Erythroblast (primary cell): ENCODE measurements around the gene PFDN5.

ENCODE experiments used
- GATA1 ChIP-seq: IDR thresholded peaks from 2 replicates; pipeline ENCODE4 v1.6.1; 2011; ENCODE audit warnings: low read depth, mild to moderate bottlenecking, control low read depth, low read length, moderate library complexity
- POLR2A ChIP-seq: IDR thresholded peaks from 2 replicates; pipeline ENCODE4 v1.6.1; 2011; ENCODE audit warnings: mild to moderate bottlenecking, low read length

DNA sequence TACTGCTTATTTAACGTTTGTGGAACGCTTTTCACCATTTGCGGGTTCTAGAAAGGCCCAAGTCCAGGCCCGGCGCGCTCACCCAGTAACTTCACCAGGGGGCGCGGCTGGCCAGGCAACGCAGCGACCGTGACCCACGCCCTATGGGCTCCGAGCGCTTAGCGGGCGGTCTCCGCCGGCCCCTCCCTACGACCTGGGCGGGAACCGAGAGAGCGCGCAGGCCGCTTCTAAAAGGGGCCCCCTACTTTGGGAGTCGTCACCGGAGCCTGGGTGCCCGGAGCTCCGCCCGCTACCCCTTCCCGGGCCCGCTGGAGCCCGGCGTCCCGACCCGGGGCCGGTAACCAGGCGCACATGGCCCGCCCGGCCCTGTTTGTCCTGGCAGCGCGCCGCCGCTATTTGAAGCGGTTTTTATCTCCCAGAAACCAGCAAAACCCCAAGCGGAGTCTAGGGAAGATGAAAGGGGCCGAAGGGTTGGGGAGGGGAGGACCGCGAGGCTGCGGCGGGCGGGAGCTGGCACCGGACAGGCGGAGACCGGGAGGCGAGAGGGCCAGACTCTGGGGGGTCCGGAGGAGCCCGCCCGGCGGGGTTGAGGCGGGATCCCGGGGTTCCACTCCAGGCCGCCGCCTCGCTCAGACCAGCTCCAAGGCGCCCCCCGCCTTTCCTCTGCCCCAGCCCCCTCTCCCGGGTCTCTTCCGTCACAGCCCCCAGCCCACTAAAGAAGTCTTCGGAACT is 29.6 kb downstream of the PFDN5 start:
- TF ChIP-seq POLR2A (peak; percentile 74), GATA1 (no peak)
